ENCODE results near the gene MYOCD.

GRCh38 chr17:12672947-12673346, 7.3 kb downstream of the MYOCD start:
- no peak for TF ChIP-seq CTCF (conservative IDR thresholded peaks at IDR 0.05)
- TF ChIP-seq EZH2 (IDR thresholded peaks at IDR 0.05; ENCODE audit: low read depth): no peak
